ENCODE measurements around the gene OGA.

Gene OGA

DNA sequence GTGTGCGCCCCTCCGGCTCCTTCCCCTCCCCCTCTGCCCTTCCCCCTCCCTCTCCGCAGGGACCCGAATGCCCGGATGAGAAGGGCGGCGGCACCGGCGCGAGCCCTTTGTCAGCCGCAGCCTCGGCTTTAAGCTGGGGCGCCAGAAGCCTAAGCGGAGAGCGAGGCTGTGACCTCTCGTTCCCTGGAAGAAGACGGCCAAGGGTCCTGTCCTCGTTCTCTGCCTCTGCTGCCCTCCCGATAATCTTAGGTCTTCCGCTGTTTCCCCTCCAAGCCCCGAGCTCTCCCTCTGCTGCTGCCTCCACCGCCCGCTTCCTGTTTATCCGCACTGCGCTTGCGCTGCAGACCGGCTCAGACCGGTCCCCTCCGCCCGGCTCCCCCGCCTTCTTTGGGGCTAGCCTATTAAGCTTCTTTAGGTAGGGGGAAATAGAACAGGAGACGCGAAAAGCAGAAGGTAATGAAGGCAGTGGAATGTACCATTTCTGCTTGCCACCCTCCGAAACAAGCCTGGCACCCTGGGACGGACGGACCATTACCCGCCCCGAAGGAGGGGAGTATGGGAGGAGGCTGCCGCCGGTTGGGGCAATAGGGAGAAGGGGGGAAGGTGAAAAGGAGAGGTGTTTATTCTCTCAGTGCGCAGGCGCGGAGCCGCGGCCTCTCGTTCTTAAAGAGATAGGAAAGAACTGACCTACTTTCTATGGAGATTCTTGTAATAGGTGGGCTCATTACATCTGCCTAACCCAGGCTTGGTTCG lies at the start of gene OGA:
Gene OGA, minus strand, starts transcription at position 326 of the 753 bp plus-strand sequence. CDS start 422 bp downstream, outside the sequence.
- peak; percentile 83 to 100 (median 97) for DNase-seq

DNA sequence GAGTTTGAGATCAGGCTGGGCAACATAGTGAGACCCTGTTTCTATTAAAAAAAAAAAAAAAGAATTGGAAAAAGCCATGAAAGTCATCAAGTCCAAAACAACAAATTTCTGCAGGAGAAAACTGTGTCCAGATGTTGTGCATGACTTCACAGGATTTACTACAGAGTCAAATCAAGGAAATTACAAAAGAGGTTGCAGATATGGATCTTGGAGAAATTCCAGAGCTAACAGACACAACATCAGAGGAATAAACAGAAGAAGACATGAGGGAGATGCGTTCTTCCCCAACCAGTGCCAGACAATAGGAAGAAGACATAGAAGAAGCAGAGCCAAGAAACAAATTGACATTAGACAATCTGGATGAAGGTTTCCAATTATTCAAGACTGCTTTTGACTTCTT lies 49.7 kb upstream of the OGA start:
- no peak for DNase-seq

DNA sequence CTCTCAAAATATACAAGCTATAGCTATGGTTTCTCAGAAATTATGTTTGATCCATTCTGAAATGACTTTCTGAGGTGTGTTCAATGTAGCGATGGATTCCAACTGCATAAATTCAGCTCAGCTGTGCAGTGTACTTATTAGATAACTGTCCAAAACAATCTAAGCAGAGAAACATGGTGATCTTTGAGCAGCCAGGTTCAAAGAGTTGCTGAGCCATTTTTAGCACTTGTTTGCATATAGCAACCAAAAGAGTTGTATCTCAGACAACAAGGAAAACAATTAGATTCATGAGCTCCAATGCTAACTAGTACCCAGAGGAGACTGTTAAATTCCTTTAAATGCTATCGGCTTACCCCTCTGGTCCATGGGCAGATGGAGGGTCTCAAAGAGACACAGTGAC lies 41.3 kb upstream of the OGA start:
- DNase-seq, result no peak

DNA sequence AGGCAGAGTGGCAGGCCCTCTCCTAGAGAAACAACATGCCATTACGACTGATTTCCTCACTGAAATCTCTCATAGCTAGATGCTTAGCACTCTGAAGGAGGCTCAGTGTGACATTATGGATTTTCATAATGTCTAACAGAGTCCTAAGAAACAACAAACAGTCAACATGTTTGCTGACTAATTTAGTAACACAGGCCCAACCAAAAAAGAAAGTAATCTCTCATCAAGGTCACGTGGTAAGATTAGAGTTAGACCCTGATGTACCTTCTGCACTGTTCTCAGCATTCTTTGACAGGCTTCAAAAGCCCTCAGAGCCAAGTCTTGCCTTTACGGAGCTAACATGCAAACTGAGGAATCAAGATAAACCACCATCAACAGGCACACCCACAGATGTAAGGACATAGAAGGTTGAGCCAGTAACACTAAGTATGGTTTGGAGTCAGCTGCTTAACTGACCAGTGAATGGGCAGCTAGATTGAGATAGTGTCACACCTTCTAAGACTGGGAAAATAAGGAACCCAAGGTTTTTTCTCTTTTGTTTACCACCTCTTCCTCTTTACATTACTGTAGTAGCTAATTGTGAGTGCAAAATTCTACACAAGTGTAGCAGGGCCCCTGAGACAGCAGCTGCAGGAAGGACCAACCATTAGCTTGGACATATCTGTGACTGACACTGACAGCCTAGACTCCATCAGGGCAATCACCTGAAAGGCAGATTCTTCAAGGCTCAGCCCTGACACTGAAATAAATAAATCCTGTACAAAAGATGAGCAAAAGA lies 40.7 kb upstream of the OGA start:
- no peak for DNase-seq

DNA sequence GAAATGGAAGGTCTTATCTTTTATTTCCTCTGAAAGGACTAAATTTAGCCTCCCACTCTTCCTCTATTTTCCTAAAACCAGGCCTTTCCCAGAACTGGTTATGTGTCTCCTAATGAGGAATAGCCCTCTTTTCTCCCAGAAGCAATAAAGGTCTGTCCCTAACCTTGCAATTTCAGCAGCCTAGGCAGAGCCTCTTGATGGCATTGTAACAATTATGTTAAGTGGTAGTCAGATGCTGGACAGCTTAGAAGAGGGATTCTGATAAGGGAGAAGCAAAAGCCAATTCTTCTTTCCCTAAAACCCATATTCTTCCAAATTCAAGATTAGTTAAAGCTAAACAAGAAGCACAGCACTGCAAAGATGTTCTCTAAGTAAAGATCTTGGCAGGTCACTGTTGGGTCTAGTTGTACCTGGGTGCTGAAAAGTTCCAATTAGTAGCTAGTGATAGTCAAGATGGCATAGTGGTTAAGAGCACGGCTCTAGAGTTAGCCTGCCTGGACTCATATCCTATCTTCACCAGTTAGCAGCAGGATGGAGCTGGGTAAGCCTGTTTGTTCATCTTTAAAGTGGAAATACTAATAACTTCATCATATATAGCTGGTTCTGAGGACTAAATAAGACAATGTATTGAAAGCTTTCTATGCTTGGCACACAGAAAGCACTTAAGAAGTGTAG lies 39.7 kb upstream of the OGA start:
- no peak for DNase-seq

DNA sequence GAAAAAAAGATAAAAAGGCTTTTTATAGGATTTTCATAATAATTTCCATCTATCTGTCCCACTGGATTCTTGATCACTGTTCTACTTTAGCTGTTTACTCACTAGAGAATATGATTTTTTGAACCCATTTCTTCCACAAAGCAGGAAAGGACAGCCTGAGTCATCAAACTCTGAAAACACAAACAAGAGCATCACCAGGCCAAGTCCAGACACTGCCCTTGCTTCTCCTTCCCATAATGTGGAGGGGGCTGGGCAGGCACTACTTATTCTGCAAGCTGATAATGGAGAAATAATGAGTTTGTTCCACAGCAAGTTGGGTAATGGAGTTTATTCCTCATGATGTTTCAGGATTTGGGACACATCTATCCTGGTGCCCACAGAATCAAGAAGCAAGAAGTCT lies 38.4 kb upstream of the OGA start:
- no peak for DNase-seq

DNA sequence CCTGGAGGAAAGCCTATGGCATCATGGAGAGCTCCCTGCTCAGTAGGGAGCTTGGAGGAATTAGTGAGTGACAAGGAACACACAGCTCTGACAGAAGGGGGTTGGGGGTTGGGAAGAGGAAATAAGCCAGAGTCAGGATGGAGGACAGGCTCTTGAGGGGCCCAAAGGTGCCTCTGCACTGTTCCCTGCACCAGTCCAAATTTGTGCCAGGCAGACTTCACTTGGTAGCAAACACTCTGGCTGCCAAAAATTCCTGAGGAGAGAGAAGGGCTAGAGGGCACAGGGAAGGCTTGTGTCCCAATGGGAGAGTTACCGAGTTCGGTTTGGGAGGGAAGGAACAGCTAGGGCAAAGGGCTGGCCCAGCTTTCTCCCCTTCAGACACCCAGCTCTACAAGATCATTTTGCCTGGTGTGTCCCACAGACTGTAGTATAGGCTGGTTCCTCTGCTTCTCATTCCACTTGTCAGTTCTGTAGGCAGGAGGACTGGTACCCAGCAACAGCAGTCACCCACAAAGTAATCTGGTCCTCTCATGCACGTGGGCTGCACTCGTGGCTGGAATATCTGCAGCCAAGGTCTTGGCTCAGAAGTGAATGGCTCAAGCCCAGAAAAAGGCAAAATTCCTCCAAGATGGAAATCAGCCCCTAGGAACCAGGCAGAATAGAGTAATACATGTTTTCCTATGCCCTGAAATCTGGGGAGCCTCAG lies 33.3 kb upstream of the OGA start:
- DNase-seq, result peak in 4 of 14 donors; percentile 20 to 48 (median 31)

DNA sequence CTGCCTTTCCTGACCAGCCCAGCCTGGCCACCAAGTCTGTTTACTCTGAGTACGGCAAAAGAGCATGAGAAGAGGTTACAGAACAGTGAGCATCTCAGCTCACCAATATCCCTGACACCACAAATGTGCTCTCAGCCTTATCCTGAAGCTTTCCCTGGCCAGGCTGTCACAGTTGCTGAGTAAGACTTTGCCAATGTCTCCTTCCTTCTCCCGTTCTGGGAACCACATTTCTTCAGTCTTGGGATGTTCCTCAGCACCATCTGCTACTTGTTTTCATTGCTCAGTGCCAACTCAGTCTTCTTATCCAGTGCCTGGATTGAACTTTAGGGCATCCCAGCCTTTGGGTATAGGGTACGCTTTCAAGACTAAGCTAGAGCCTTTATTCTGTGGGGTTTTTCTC lies 32.5 kb upstream of the OGA start:
- no peak for DNase-seq

DNA sequence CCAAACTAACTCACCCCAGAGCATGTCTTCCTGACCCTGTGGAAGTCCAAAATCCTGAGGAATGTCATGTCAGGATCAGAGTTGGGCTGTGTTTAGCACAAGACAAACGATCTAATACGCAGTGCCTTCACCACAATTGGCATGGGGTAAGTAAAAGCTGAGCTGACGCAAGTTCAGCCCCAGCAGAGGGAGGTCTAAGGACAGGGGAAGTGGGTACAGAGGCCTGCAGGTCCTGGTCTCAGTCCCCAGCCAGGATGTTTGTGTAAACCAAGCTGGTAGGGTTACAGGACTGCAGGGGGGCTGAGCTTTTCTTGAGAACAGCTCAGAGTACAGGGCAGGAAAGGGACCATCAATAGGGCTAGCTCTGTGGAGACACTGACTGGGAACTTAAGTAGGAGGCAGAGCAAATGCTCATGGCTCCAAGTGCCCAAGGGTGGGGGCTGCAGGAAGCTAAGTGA lies 30.7 kb upstream of the OGA start:
- DNase-seq, result no peak

DNA sequence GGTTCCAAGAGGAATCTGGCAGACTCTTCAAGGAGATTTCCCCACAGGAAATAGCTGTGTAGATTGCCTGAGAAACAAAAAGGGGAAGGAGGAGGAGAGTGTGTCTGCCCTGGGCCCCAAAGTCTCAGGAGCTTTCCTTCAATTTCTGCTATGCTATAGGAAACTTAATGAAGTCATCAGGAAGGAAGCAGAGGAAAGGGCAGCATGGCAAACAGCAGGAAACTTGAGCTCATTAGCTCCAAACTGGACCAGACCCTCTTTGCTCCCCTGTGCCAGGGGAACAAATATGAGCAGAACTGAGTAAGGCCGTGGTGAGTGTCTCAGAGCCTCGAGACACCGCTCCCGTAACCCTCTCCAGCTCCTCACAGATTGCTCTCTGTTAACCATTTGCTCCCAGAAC lies 30.2 kb upstream of the OGA start:
- no peak for DNase-seq

DNA sequence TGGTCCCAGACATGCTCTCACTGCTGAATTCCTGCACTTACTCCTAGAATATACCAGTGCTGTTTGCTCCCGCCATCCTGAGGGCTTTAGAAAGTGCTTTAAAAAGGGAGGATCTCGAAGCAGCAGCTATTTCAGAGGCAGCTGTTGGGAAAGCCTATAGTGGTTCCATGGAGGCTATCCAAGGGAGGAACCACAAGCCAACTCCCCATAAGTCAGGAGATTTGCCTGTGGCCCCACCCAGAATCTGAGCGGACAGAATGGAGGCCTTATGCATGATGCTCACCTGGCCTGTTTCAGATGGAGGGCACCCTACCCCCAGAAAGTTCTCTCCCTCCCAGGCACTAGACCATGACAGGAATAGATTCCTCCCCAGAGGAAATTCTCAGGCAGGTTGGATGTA lies 27.6 kb upstream of the OGA start:
- DNase-seq, result no peak

DNA sequence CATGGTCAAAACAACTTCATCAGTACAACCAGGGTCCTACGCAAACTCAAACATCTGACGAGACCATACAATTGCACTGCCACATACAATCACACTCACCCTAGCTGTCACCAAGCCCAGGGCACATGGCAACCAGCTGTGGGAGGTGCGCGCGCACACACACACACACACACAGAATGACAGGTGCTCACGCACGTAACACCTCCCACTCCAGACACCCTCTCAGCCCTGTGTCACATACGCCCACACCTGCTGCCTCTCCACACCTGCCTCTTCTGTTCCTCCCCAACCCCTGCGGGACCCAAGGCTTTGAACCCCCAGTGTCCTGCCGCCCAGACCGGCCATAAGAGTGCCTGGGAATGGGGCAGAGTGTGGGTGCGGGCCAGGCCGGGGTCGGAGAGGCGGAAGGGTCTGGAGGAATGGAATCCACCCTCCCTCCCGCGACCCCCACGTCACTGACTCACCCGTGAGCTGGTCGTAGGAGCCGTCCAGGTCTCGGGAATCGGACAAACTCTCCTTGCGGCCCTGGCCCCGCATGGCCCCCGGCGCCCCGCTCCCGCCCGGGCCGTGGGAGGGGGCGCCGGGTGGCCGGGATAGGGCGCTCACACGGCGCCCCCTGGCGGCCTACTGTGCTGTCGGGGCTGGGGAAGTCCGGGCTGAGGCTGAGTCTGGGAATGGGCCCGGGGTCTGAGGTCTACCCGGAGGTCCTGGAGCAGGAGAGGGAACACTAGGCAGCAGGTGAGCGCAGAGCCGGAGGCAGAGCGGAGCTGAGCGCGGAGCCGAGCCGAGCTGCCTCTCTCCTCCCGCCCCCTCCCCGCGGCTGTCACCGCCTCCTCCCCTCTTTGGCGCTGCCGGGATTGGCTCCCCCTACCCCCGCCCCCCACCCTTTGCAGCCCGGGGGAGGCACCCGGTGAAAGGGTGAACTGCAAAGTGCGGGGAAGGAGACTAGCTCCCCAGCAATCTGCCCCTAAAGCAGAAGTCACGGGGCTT lies 25.1 kb upstream of the OGA start, which contains the start of gene KCNIP2:
Gene KCNIP2, minus strand, starts transcription at position 769 of the 990 bp plus-strand sequence. Its CDS starts 232 bp downstream, at position 537.
- DNase-seq, result peak in 5 of 14 donors; percentile 20 to 66 (median 31)

DNA sequence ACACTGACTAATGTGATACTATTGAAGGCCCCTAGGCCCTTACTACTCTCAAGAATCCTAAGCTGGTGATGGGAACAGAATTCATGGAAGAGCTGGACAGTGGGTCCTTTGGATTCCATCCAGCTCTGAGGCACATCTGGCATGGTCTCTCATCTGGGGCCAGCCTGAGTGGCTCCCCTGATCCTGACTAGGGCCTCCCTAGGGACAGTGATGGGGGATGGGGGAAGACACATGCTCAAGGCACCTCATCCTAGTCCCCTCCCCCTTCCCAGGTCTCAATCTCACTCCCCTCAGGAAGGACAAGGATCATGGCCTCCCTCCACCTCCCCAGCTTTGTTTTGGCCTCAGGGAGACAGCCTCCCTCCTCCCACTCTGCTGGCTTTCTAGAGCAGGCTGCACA lies 23.6 kb upstream of the OGA start:
- DNase-seq, result no peak

DNA sequence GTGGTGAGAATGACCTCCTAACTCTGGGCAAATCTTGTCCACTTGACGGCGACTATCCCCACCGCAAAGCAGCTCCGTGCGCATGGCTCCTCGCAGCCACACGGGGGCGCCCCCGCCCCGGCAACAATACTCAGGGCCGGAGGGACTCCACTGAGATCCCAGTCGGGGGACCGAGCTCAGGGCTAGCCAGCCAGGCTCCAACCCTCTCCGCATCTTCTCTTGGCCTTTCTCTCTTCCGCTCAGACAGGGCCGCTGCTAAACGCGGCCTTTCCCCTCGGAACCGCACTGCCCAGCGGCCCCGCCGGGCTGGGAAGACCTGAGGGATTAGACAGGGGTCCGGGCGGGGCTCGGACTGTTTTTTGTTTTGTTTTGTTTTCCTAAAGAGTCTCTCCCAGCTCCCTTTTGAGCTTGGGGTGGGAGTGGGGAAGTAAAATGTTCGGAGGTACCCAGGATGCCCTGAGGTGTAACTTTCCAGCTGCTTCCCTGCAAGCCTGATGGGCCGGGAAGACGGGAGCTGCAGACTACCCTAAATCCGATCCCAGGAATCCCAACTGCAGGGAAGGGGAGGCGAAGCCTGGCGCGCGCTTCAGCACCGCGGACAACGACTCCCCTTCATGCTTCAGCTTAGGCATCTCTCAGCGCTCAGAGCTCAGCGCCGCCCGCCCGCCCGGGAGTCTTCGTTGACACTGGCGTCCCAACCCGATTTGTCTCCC lies 22.7 kb upstream of the OGA start:
- DNase-seq, result peak in 13 of 14 donors; percentile 26 to 85 (median 75)

DNA sequence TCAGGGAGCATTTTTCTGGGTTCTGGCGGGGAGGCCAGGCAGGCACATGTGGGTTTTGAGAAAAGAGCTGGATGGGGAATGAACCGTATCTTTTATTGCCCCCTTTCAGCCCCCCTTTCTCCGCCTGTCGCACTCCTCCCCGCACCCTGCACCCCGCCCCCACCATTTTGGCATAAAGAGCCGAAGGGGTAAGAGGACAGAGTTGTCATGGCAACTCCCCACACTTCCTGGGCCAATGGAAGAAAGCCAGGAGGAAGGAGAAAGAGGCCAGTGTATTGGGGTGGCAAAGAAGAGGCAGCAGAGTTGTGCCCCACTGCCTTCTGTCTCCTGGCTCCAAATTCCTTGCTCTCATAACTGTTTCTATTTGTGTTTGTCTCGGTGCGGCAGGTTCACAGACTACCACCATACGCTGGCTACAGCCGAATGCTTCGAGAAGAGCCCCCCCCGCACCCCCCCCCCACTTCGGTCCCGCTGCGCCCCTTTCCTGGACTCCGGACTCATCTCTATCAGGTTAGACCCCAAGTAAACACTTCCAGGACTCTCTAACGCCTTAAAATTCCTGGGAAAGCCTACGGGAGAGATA lies 21.9 kb upstream of the OGA start:
- peak in 6 of 14 donors; percentile 34 to 67 (median 47) for DNase-seq

DNA sequence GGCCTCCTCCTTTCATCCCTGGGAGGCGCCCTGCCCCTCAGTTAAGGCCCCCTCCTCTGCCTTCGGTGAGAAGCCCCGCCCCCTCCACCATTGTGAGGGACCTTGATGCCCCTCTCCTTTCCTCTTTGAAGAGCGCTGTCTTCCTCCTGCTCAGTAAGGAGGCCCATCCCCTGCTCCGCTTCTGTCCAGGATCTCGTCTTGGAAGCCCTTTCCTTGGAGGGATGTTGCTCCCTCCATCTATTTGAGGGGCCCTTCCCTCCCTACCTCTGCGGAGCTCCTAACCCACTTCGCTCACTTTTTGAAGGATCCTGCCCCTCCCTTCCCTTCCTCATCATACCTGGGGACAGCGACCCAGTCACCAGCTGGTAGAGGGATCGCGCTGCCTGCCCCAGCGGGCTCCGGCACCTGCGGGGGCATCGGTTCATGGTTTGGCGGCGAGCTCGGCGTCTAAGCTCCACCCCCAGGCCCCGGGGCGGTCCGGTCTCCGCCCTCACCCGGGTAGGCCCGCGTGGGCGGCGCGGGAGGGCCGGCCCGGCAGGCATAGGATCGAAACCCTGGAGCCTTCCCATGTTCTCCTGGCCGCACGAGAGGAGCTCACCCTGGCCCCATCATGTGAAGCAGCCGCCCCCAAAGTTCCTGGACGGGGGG lies 21.3 kb upstream of the OGA start:
- DNase-seq, result peak in 7 of 14 donors; percentile 37 to 67 (median 43)

DNA sequence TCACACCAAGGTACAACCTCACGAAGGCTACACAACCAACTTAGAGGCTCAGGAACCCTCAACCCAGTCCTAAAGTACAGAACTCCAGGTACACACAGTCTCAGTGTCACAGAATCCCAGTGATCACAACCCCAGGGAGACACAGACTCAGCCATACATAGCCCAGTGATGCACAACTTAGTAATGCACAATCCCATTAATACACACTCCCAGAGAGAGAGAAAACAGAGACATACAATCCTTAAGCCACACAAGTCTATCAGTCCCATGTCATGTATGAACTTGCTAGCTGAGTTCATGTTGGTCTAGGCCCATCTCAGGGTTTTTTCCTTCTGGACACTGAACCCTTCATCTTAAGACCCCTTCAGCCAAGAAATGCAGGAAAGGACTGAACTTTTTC lies 20.8 kb upstream of the OGA start:
- DNase-seq, result no peak

DNA sequence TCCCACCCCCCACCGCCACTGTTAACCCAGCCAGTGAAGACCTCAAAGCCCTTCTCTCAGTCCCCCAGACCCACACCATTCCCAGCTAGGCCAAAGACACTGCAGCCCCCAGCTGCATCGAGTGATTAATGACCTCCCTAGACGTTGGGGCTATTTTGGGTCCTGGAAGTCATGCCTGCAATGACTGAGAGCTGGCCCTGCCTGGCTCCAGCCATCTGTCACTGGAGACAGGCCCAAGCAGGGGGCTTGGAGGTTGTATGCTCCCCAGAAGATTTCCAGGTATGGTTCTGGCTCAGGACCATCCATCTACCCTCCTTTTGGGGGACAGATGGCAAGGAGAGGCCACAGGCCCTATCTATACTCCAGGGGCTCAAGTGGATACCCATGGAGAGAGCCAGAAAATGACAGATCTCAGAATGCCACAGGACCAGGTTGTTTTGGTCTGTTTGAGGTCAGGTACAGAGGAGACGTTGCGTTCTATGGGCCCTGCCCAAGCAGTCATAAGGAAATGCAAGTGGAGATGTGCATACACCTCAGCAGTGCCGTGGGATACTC lies 20.2 kb upstream of the OGA start:
- DNase-seq, result peak in 1 of 14 donors; percentile 85

DNA sequence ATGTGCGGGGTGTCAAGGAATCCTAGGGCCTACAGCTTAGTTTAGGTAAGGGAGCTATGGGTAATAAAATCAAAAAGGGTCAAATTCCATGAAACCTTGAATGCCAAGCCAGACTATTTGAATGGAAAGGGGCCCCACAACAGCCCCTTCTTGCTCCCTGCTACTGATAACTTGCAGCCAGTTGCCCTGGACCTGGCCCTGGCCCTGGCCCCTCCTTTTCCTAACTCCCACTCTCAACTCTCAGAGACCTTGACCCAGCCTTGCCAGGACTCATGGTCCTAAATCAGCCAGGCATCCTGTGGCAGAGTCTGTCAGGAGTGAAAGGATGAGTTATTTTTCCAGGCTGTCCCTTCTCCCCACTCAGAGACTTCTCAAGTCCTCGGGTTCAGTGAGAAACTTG lies 19.5 kb upstream of the OGA start:
- DNase-seq, result no peak

All from C1 segment of cervical spinal cord (tissue), 14 donors.